Measurements from ENCODE around the gene CIB4.

Gene CIB4

GRCh38 chr2:26605195-26605998, 35.8 kb downstream of the CIB4 start:
- no peak for DNase-seq

- no peak for DNase-seq
Measured at GRCh38 chr2:26602575-26602974, 38.6 kb downstream of the CIB4 start.

- DNase-seq = no peak
Measured at GRCh38 chr2:26599387-26599786, 41.8 kb downstream of the CIB4 start.

- no peak for DNase-seq
Measured at GRCh38 chr2:26598996-26599373, 42.2 kb downstream of the CIB4 start.

- no peak for DNase-seq
Measured at GRCh38 chr2:26598336-26598995, 42.7 kb downstream of the CIB4 start.

- no peak for DNase-seq
Measured at GRCh38 chr2:26597197-26597596, 44.0 kb downstream of the CIB4 start.

GRCh38 chr2:26595146-26595545, 46.0 kb downstream of the CIB4 start:
- DNase-seq = no peak

GRCh38 chr2:26591619-26592505, 49.3 kb downstream of the CIB4 start:
- no peak for DNase-seq

GRCh38 chr2:26590980-26591618, 50.1 kb downstream of the CIB4 start:
- DNase-seq = no peak

GRCh38 chr2:26590508-26590907, 50.7 kb downstream of the CIB4 start:
- no peak for DNase-seq

GRCh38 chr2:26588576-26588975, 52.6 kb downstream of the CIB4 start:
- DNase-seq = no peak

- no peak for DNase-seq
Measured at GRCh38 chr2:26587994-26588393, 53.2 kb downstream of the CIB4 start.

GRCh38 chr2:26585966-26586365, 55.2 kb downstream of the CIB4 start:
- no peak for DNase-seq

GRCh38 chr2:26585100-26585499, 56.1 kb downstream of the CIB4 start:
- DNase-seq = no peak

GRCh38 chr2:26584656-26585055, 56.5 kb downstream of the CIB4 start:
- DNase-seq = no peak

GRCh38 chr2:26584191-26584590, 57.0 kb downstream of the CIB4 start:
- no peak for DNase-seq

GRCh38 chr2:26583381-26583911, 57.7 kb downstream of the CIB4 start:
- no peak for DNase-seq

GRCh38 chr2:26582890-26583289, 58.3 kb downstream of the CIB4 start:
- no peak for DNase-seq

GRCh38 chr2:26581991-26582842, 58.9 kb downstream of the CIB4 start:
- DNase-seq = no peak

- DNase-seq = no peak
Measured at GRCh38 chr2:26581266-26581990, 59.7 kb downstream of the CIB4 start.

GRCh38 chr2:26580751-26581150, 60.4 kb downstream of the CIB4 start:
- DNase-seq = no peak

Data from activated CD4-positive, alpha-beta T cell treated with anti-CD3 and anti-CD28 coated beads for 1 hour (primary cell).